A673 (cell line): ENCODE data around the gene C1orf198.

Experiments used
- EZH2 ChIP-seq: fragments of 200-600 bp; sonication (generic); IDR thresholded peaks from 2 replicates; pipeline ENCODE4 v1.6.1; 2017; ENCODE audit warnings: borderline replicate concordance, low read depth, mild to moderate bottlenecking, mixed read lengths, antibody characterized with exemption, low read length; ENCODE audit not compliant: poor library complexity, severe bottlenecking
- TF ChIP-seq, protein P1 (sequence below): fragments of 300-800, 200-600 bp; sonication (generic); conservative IDR thresholded peaks from 2 replicates; pipeline ENCODE4 v1.5.1; 2017; ENCODE audit warnings: low read depth, mild to moderate bottlenecking, antibody characterized with exemption, low read length, moderate library complexity, mixed read lengths

DNA sequence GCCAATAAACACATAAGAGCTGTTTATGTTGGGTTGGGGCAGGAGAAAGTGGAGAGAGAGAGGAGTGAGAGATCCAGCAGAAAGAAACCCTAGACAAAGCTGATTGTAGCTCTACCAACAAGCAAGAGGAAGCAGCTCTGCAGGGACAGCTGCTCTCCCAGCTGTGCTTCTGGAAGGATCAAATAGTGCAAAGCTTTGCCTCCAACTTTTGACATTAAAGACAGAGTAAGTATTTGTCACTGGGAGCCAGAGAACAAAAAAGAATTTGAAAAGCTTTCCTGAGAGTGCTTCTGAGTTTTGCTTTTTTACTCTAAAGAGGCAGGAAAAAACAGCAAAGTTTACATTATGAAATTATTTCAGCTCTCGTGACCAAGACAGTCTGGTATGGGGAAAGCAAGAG, 28.5 kb upstream of the C1orf198 start:
- TF ChIP-seq, protein P1, sequence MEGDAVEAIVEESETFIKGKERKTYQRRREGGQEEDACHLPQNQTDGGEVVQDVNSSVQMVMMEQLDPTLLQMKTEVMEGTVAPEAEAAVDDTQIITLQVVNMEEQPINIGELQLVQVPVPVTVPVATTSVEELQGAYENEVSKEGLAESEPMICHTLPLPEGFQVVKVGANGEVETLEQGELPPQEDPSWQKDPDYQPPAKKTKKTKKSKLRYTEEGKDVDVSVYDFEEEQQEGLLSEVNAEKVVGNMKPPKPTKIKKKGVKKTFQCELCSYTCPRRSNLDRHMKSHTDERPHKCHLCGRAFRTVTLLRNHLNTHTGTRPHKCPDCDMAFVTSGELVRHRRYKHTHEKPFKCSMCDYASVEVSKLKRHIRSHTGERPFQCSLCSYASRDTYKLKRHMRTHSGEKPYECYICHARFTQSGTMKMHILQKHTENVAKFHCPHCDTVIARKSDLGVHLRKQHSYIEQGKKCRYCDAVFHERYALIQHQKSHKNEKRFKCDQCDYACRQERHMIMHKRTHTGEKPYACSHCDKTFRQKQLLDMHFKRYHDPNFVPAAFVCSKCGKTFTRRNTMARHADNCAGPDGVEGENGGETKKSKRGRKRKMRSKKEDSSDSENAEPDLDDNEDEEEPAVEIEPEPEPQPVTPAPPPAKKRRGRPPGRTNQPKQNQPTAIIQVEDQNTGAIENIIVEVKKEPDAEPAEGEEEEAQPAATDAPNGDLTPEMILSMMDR, result no peak
- TF ChIP-seq EZH2, result no peak
